Lower lobe of right lung (tissue), 2 donors: ENCODE results near the gene CATSPERD. TPM values are rescaled to one million over a fixed set of nuclear protein-coding genes. Genes with fewer than 3 reads are reported as not detected.

ENCODE experiments used
- ATAC-seq, 2 donors: fragments of 200-7000 bp; cut with Tn5 transposase; one replicate each; pipeline ENCODE4 v1.9.1; 2020 to 2022; ENCODE audit warnings: mild to moderate bottlenecking in 2 of 2, moderate library complexity in 2 of 2
- DNase-seq: peaks from one replicate; pipeline ENCODE4 v3.0.0-alpha.2; 2020
- H3K27ac ChIP-seq: fragments of 200-600 bp; one replicate; pipeline ENCODE4 v1.8.0; 2022
- H3K27me3 ChIP-seq: fragments of 200-600 bp; one replicate; pipeline ENCODE4 v1.8.0; 2022; ENCODE audit warnings: low read depth
- H3K36me3 ChIP-seq: fragments of 200-600 bp; one replicate; pipeline ENCODE4 v1.8.0; 2022; ENCODE audit warnings: mild to moderate bottlenecking
- H3K4me1 ChIP-seq: fragments of 200-600 bp; one replicate; pipeline ENCODE4 v1.8.0; 2022
- H3K4me3 ChIP-seq: fragments of 200-600 bp; one replicate; pipeline ENCODE4 v1.8.0; 2022; ENCODE audit warnings: mild to moderate bottlenecking
- H3K9me3 ChIP-seq: fragments of 200-600 bp; one replicate; pipeline ENCODE4 v1.8.0; 2022
- CTCF ChIP-seq: fragments of 200-600 bp; IDR thresholded peaks from one replicate; pipeline ENCODE4 v1.8.0; 2022; ENCODE audit warnings: antibody characterized with exemption, mild to moderate bottlenecking
- intact Hi-C: fragments of 100-400 bp; cut with DNase I; formaldehyde crosslinking; loops from one replicate; pipeline ENCODE4 v1.11.0; 2022
- total RNA-seq: library from RNA; stranded (reverse); fragmentation: NEBNext Ultra II Directional; extraction: Animal tissue kit (Norgen Biotek cat#: 25700); gene quantifications from one replicate; pipeline ENCODE4 v1.2.1, GENCODE V29; 2021
- donor health status: DM: no; HTN: yes; CAD: no; lungs with severe emphysema.

CATSPERD gene
- total RNA-seq, 1 donor from 2014 or later: 6.4 TPM

GRCh38 chr19:5799247-5800241 lies 79.1 kb downstream of the CATSPERD start:
- Histone ChIP-seq H3K27me3 (peaks cover 49% of the 10 kb centered on the region), H3K36me3 (no peaks in the 10 kb centered on the region), H3K9me3 (no peaks in the 10 kb centered on the region), H3K4me1 (peaks cover 14% of the 10 kb centered on the region), H3K4me3 (no peak overlapping the region), H3K27ac (no peak overlapping the region)
- ATAC-seq (no peak), DNase-seq (no peak)
- TF ChIP-seq CTCF: no peak
- intact Hi-C loops: no loop called here

GRCh38 chr19:5800361-5801270 lies 80.2 kb downstream of the CATSPERD start:
- Histone ChIP-seq H3K27me3 (peaks cover 53% of the 10 kb centered on the region), H3K4me1 (peaks cover 15% of the 10 kb centered on the region), H3K36me3 (no peaks in the 10 kb centered on the region), H3K9me3 (no peaks in the 10 kb centered on the region), H3K27ac (no peak overlapping the region), H3K4me3 (no peak overlapping the region)
- DNase-seq (no peak), ATAC-seq (no peak)
- intact Hi-C loops: no loop called here
- TF ChIP-seq CTCF: no peak

GRCh38 chr19:5801796-5802619 lies 81.6 kb downstream of the CATSPERD start:
- Histone ChIP-seq H3K9me3 (no peaks in the 10 kb centered on the region), H3K36me3 (no peaks in the 10 kb centered on the region), H3K4me3 (no peak overlapping the region), H3K27ac (no peak overlapping the region), H3K27me3 (peaks cover 60% of the 10 kb centered on the region), H3K4me1 (peaks cover 15% of the 10 kb centered on the region)
- DNase-seq: no peak
- no peak for ATAC-seq
- TF ChIP-seq CTCF: no peak
- intact Hi-C loops: no loop called here

- ATAC-seq: no peak
- H3K4me1 ChIP-seq: peaks cover 15% of the 10 kb centered on the region
- H3K27me3 ChIP-seq: peaks cover 60% of the 10 kb centered on the region
- intact Hi-C loops: no loop called here
- DNase-seq: no peak
- no peaks in the 10 kb centered on the region for H3K36me3 ChIP-seq
- no peak overlapping the region for H3K27ac ChIP-seq
- H3K4me3 ChIP-seq: peak overlapping the region; percentile 36
- H3K9me3 ChIP-seq: no peaks in the 10 kb centered on the region
- no peak for TF ChIP-seq CTCF
Observed at GRCh38 chr19:5803441-5803751, 83.0 kb downstream of the CATSPERD start.
